GM13976 (cell line): ENCODE data around the gene LMO4.

ENCODE experiments used
- DNase-seq: peaks from one replicate; pipeline ENCODE4 v3.0.0; 2012; ENCODE audit warnings: low spot score
- CTCF ChIP-seq: IDR thresholded peaks from 2 replicates; pipeline ENCODE4 v1.5.1; 2012; ENCODE audit warnings: borderline replicate concordance, mild to moderate bottlenecking; ENCODE audit not compliant: insufficient read depth; ENCODE audit errors: extremely low read depth, missing control alignments, control extremely low read depth
- in situ Hi-C: fragments of 300-500 bp; cut with MboI; formaldehyde crosslinking; loops from one replicate; pipeline ENCODE4 v1.12.0; 2022; ENCODE audit warnings: low sequenced_read_pairs, mixed read lengths, inconsistent platforms; ENCODE audit not compliant: unreplicated experiment

LMO4 gene

GRCh38 chr1:87305151-87305550 is 23.5 kb upstream of the LMO4 start:
- DNase-seq: no peak
- in situ Hi-C loops: no loop called here

GRCh38 chr1:87305762-87306161 is 22.9 kb upstream of the LMO4 start:
- TF ChIP-seq CTCF: no peak
- in situ Hi-C loops: no loop called here
- no peak for DNase-seq

More at GRCh38 chr1:87305151-87305550, 23.5 kb upstream of the LMO4 start:
- TF ChIP-seq CTCF: no peak

GRCh38 chr1:87307306-87307705 is 21.4 kb upstream of the LMO4 start:
- TF ChIP-seq CTCF: no peak
- in situ Hi-C loops: no loop called here

GRCh38 chr1:87307931-87308330 is 20.7 kb upstream of the LMO4 start:
- in situ Hi-C loops: no loop called here
- TF ChIP-seq CTCF: no peak
- DNase-seq: no peak

More at GRCh38 chr1:87307306-87307705, 21.4 kb upstream of the LMO4 start:
- no peak for DNase-seq

- DNase-seq: no peak
- TF ChIP-seq CTCF: no peak
- in situ Hi-C loops: loop anchor here (10.0 kb wide), 1 partner anchor 631 kb away; no protein-coding TSS in a partner anchor
These were observed 14.6 kb upstream of the LMO4 start for GRCh38 chr1:87314091-87314490.

- TF ChIP-seq CTCF: no peak
- no peak for DNase-seq
- in situ Hi-C loops: loop anchor here (10.0 kb wide), 1 partner anchor 627 kb away; no protein-coding TSS in a partner anchor
These were observed 10.5 kb upstream of the LMO4 start for GRCh38 chr1:87318056-87318650.

- in situ Hi-C loops: loop anchor here (10.0 kb wide), 1 partner anchor 626 kb away; no protein-coding TSS in a partner anchor
- TF ChIP-seq CTCF: no peak
- DNase-seq: no peak
These were observed 9.9 kb upstream of the LMO4 start for GRCh38 chr1:87318806-87319205.
